GM19467 (cell line): Measurements from ENCODE around the gene TTBK2.
"Not testable (repeated sequence)": the region's sequence is repeated elsewhere in the genome, so short reads cannot be mapped to it uniquely, and the experiment has no call there.

ENCODE experiments used
- ATAC-seq: cut with Tn5 transposase; IDR thresholded peaks from one replicate; pipeline ENCODE4 v1.9.1; 2021; ENCODE audit warnings: mild to moderate bottlenecking, moderate library complexity; ENCODE audit not compliant: unreplicated experiment

TTBK2 gene

DNA sequence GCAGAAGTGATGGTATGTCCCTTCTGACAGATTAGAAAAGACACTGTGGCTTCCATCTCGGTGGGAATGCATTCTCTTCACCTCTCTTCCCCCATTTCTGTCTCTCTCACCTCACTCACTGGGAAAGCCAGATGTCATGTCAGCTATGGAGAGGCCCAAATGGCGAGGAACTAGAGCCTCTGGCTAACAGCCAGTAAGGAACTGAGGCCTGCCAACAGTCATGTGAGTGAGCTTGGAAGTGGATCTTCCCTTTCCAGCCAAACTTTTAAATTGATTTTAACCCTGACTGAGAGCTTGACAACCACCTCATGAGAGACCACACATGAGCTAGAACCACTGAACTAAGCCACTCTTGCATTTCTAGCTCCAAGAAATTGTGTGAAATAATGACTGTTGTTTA, 148.4 kb downstream of the TTBK2 start:
- no peak for ATAC-seq

GRCh38 chr15:42766109-42766508, 154.5 kb downstream of the TTBK2 start:
- not testable (repeated sequence) for ATAC-seq

DNA sequence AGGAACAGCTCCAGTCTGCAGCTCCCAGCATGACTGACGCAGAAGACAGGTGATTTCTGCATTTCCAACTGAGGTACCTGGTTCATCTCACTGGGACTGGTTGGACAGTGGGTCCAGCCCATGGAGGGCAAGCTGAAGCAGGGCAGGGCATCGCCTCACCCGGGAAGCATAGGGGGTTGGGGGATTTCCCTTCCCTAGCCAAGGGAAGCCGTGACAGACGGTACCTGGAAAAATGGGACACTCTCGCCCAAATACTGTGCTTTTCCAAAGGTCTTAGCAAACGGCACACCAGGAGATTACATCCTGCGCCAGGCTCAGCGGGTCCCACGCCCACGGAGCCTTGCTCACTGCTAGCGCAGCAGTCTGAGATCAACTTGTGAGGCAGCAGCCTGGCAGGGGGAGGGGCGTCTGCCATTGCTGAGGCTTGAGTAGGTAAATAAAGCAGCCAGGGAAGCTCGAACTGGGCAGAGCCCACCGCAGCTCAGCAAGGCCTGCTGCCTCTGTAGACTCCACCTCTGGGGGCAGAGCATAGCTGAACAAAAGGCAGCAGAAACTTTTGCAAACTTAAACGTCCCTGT, 156.3 kb downstream of the TTBK2 start:
- ATAC-seq: not testable (repeated sequence)

DNA sequence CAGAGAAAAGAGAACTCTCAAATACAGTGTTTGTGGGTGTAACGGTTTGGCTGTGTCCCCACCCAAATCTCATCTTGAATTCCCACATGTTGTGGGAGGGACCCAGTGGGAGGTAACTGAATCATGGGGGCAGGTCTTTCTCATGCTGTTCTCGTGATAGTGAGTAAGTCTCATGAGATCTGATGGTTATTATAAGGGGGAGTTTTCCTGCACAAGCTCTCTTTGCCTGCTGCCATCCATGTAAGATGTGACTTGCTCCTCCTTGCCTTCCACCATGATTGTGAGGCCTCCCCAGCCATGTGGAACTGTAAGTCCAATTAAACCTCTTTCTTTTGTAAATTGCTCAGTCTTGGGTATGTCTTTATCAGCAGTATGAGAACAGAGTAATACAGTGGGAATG, 158.8 kb downstream of the TTBK2 start:
- ATAC-seq: not testable (repeated sequence)

DNA sequence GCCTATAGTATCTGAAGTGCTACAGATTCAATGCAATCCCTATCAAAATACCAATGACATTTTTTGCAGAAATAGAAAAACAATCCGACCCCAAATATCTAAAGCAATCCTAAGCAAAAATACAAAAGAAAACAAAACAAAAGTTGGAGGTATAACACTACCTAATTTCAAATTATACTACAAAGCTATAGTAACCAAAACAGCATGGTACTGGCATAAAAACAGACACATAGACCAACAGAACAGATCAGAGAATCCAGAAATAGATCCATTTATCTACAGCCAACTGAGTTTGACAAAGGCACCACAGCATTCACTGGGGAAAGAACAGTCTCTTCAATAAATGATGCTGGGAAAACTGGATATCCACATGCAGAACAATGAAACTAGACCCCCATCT, 159.8 kb downstream of the TTBK2 start:
- no peak for ATAC-seq

DNA sequence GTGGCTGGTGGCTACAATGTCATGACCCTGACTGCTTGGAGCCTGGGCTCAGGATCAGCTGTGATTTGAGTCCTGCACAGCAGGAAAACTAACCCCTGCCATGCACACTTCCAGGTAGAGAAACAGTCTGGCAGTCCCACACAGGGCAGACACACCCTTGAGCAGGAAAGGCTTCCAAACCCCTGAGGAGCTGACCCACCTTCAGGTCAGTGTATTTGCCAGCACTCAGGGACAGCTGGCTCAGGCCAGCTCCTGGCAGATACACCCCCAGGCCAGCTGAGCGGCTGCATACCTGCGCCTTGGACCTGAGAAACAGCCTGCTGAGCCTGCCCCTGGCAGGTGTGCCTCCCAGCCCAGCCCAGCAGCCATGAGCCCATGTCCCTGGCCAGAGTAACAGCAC, 161.5 kb downstream of the TTBK2 start:
- ATAC-seq: no peak

DNA sequence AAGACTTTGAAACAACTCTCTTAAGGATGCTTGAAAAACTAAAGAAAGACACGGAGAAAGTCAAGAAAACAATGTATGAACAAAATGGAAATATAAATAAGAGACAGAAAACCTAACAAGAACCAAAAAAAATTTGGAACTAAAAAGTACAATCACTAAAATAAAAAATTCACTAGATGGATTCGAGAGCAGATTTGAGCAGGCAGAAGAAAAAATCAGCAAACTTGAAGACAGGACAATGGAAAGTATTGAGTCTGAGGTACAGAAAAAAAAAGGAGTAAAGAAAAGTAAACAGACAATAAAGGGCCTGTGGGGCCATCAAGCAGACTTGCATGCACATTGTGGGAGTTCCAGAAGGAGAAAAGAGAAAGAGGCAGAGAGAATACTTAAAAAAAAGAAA, 170.3 kb downstream of the TTBK2 start:
- no peak for ATAC-seq

DNA sequence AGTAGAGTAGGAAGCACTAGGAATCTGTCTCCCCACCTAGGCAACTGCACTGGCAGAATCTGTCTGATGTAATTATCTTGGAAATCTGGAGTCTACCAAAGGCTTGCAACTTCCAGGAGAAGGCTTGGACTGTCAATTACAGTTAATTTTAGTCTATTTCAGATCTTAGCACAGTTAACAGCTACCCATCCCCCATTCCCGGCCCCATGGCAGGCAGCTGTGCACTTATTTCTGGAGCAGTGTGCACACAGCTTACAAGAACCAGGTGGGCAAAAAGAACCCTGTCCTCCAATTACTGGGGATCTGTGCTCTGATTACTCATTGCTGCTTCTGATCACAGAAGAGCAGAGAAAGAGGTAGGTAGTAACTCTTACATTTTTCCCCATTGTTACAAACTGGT, 171.3 kb downstream of the TTBK2 start:
- ATAC-seq: no peak

- ATAC-seq: no peak
Observed at GRCh38 chr15:42744195-42744594, 176.4 kb downstream of the TTBK2 start.

DNA sequence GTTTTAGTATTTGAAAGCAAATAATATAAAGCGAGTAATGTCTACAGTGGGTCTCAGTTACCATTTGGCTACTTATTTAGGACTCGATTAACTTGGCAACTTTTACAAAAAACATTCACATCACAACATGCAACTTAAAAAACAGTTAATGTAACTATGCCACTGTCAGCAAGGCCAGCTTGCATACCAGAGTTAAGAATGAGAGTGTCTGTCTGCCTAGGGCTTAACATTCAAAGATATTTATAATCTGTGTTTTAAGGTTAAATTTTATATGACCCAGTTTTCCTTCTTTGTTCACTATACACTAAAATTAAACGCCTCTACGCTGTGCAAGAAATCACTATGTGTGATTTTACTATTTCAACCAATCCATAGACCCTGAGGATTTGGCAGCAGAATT, 178.4 kb downstream of the TTBK2 start:
- ATAC-seq: no peak

DNA sequence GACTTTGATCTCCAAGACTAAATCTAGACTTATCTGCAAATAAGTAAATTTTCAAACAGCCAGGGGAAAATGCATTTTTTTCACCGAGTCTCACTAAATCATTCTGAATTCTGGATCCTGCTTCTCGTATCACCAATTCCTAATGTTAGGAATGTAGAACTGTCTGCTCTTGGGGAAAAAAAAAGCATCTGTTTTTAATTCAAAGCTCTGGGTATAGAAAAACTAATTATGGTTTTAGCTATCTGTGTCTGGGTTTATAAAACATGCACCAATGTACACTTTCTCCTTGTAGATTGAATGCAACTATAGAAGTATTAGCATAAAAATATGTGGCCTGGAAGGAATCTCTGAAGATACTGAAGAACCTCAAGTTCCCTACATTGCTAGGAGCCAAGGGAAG, 178.9 kb downstream of the TTBK2 start:
- no peak for ATAC-seq

GRCh38 chr15:42737529-42738328, 182.8 kb downstream of the TTBK2 start:
- no peak for ATAC-seq

DNA sequence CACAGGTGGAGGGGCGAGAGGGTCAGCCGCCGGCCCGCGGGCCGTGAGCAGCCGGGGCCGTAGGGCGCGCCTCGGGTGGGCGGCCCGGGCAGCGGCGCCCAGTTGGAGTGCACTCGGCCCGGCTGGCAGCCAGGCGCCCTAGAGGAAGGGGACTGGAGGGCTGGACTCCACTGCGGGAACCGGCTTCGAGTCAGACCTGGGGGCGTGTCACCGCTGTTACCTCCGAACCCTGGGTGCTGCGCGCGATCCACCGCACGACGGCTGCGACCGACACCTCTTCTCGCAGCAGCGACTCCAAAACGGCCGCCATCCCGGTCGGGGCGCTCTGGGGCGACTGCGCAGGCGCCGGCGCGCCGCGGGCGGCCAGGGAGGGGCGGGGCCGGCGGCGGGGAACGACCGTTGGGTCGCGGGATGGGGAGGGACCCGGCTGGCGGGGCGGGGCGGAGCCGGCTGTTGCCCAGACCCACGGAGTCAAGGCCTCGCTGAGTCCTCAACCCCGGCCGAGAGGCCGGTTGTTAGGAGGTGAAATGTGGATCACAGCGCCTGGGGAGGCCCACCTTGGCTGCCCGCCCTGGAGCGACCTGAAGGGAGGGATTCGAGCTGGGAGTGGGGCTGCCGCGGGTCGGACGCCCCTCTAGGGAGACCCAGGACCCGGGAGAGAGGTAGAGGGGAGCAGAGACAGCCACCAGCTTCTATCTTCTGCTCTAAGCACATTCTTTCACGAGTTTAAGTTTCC, 183.6 kb downstream of the TTBK2 start, which contains the start of gene CDAN1:
CDAN1 (minus strand) TSS at position 336 of the 736 bp plus-strand sequence; CDS start at position 310, 26 bp downstream.
- peak; percentile 79 for ATAC-seq

- peak; percentile 33 for ATAC-seq
Observed at GRCh38 chr15:42736178-42736792, 184.3 kb downstream of the TTBK2 start.

- no peak for ATAC-seq
Observed at GRCh38 chr15:42735382-42736165, 185.0 kb downstream of the TTBK2 start.

DNA sequence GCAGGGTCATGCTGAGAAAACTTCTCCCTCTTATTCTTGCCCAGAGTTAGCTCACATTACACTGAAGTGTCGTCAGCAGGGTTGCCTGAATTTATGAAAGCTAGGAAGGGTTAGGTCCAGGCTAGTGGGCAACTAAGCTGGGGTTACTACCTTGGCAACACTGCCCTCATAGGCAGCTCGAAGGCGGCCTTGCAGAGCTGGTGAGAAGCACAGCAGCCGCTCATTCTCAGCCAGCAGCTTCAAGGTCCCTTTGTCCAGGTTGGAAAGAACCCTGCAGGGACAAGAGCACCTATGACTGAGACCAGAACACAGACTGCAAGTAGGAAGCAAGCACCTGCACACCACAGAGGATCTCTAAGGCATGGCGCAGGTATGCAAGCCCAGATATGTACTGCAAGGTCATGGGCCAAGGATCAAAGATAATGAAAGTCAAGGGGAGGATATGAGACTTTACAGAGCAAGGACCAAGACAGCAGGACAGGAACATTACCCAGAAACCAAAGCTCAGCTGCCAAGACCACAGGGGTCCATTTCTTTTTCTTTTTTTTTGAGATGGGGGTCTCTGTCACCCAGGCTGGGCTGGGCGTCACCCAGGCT, 186.4 kb downstream of the TTBK2 start:
- ATAC-seq: no peak

DNA sequence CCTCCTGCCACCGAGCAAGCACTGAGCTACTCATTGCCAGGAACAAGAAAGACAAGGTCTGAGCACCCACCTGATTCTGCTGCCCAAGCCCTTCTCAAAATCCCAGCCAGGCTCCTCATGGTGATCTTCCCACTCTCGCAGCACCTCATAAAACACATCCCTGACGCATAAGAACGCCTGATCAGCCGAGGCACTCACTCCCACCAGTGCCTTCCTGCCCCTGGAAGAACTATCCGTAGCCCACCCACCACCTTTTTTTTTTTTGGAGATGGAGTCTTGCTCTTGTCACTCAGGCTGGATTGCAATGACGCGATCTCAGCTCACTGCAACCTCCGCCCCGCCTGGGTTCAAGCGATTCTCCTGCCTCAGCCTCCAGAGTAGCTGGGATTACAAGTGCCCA, 187.6 kb downstream of the TTBK2 start:
- ATAC-seq: no peak

DNA sequence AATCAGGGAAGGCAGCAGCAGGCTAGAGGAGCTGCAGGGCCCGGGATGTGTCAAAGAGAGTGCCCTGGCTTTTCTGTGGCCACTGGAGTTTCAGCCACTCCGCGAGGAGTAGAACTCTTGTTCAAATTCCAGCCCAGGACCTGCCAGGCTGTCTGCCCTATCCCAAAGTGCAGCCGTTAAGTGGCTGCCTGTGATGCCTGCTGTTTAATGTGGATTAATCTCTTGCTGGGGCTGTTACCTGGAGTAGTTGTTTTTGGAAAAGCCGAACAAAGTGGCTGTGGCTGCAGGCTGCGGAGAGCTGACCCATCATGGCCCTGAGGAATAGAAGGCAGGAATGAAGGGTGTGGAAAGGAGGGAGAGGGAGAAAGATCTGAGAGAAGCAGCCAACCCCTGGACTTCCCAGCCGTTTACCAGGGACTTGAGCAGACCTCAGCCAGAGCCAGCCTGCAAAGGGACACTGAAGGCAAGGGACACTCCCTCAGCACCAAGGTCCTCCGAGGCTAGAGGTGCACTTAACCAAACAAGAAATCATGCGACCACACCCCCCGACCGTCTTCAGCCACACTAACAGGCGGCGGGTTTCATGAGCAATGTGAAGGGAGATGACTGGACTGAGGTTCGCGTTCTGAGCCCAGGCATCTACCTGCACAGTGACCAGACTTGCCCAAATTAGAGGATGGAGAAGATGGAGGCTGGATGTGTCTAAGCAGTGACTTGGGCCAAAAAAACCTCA, 188.3 kb downstream of the TTBK2 start:
- no peak for ATAC-seq

DNA sequence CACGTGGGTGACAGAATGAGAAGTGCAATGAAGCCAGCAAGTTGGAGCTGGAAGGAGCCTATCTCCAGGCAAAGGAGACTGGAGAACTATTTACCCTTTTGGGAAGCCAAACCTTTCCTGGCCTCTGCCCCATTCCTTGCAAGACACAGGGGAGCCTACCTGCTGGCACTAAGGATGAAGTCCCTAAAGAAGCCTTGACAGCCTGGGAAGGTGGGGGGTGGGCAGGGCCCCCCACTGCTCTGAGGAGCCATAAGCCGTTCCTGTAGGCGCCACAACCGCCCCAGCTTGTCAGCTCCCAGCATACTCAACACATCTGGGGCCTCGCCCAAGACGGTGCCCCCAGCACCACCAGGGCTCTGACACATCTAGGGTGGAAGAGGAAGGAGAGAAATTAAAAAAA, 189.1 kb downstream of the TTBK2 start:
- ATAC-seq: no peak

DNA sequence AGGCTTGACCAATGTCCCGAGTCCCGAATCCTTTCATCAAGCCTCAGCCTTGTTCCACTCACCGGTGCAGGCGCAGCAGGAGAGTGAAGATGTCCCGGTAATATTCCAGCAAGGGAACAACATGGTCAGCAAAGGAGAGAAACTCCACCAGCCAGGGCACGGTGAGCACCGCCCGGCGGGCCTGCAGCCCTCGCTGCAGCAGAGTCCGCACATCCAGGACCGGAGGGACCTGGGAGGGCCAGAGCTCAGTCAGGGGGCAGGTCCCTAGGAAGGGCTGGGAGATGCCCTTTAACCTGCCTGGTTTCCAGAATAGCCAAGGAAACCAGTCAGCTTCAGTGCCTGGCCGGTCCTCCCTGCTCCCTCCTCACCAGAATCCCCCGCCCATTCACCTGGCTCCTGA, 190.0 kb downstream of the TTBK2 start:
- ATAC-seq: no peak
